ENCODE measurements around the gene PPP2R5B. TPM values are rescaled to one million over a fixed set of nuclear protein-coding genes. Genes with fewer than 3 reads are reported as not detected.
A peak's percentile ranks its signal among the peaks of the same experiment; 100 is the strongest.

PPP2R5B gene
- 9.7 and 12.1 TPM in 2 replicates for total RNA-seq

GRCh38 chr11:64923944-64924909 lies at the start of gene PPP2R5B:
PPP2R5B (plus strand) TSS chr11:64924689; CDS start chr11:64925735, 1,046 bp downstream.
- peak; percentile 82 for DNase-seq (ENCODE audit: low read depth, low spot score)

- DNase-seq (ENCODE audit: low read depth, low spot score), result no peak
Measured at GRCh38 chr11:64875369-64876228, 48.9 kb upstream of the PPP2R5B start.

- no peak for DNase-seq (ENCODE audit: low read depth, low spot score)
Measured at GRCh38 chr11:64876229-64876750, 48.2 kb upstream of the PPP2R5B start.

GRCh38 chr11:64876835-64877341 lies 47.6 kb upstream of the PPP2R5B start:
- no peak for DNase-seq (ENCODE audit: low read depth, low spot score)

- DNase-seq (ENCODE audit: low read depth, low spot score), result no peak
Measured at GRCh38 chr11:64877390-64878222, 46.9 kb upstream of the PPP2R5B start.

- no peak for DNase-seq (ENCODE audit: low read depth, low spot score)
Measured at GRCh38 chr11:64878223-64878493, 46.3 kb upstream of the PPP2R5B start.

- peak; percentile 87 for DNase-seq (ENCODE audit: low read depth, low spot score)
Measured at GRCh38 chr11:64878494-64879243, 45.8 kb upstream of the PPP2R5B start, which contains the start of gene EHD1. EHD1 (minus strand) TSS chr11:64878621; CDS start chr11:64878464, 157 bp downstream.

GRCh38 chr11:64879244-64879900 lies 45.1 kb upstream of the PPP2R5B start:
- no peak for DNase-seq (ENCODE audit: low read depth, low spot score)

- no peak for DNase-seq (ENCODE audit: low read depth, low spot score)
Measured at GRCh38 chr11:64880240-64881001, 44.1 kb upstream of the PPP2R5B start.

GRCh38 chr11:64881476-64881875 lies 43.0 kb upstream of the PPP2R5B start:
- DNase-seq (ENCODE audit: low read depth, low spot score), result no peak

GRCh38 chr11:64882243-64882642 lies 42.2 kb upstream of the PPP2R5B start:
- DNase-seq (ENCODE audit: low read depth, low spot score), result no peak

- no peak for DNase-seq (ENCODE audit: low read depth, low spot score)
Measured at GRCh38 chr11:64883575-64883974, 40.9 kb upstream of the PPP2R5B start.

- DNase-seq (ENCODE audit: low read depth, low spot score), result no peak
Measured at GRCh38 chr11:64884019-64884418, 40.5 kb upstream of the PPP2R5B start.

- DNase-seq (ENCODE audit: low read depth, low spot score), result no peak
Measured at GRCh38 chr11:64885367-64886286, 38.9 kb upstream of the PPP2R5B start.

GRCh38 chr11:64887234-64887756 lies 37.2 kb upstream of the PPP2R5B start:
- DNase-seq (ENCODE audit: low read depth, low spot score), result no peak

GRCh38 chr11:64887757-64888405 lies 36.6 kb upstream of the PPP2R5B start:
- no peak for DNase-seq (ENCODE audit: low read depth, low spot score)

- DNase-seq (ENCODE audit: low read depth, low spot score), result no peak
Measured at GRCh38 chr11:64888406-64888728, 36.1 kb upstream of the PPP2R5B start.

All from pulmonary artery endothelial cell (primary cell).